Measurements from ENCODE around the gene ERC2.
"Not testable (repeated sequence)": the region's sequence is repeated elsewhere in the genome, so short reads cannot be mapped to it uniquely, and the experiment has no call there.

Gene ERC2

GRCh38 chr3:56304069-56304468 is 164.2 kb downstream of the ERC2 start:
- no peak for DNase-seq

GRCh38 chr3:56303487-56303886 is 164.8 kb downstream of the ERC2 start:
- DNase-seq = no peak

GRCh38 chr3:56302417-56302816 is 165.8 kb downstream of the ERC2 start:
- no peak for DNase-seq

GRCh38 chr3:56297281-56297840 is 170.9 kb downstream of the ERC2 start:
- DNase-seq = no peak

GRCh38 chr3:56296361-56296760 is 171.9 kb downstream of the ERC2 start:
- no peak for DNase-seq

GRCh38 chr3:56295161-56295560 is 173.1 kb downstream of the ERC2 start:
- DNase-seq = no peak

GRCh38 chr3:56294286-56294685 is 174.0 kb downstream of the ERC2 start:
- no peak for DNase-seq

- no peak for DNase-seq
Observed at GRCh38 chr3:56291953-56292352, 176.3 kb downstream of the ERC2 start.

GRCh38 chr3:56291244-56291680 is 177.0 kb downstream of the ERC2 start:
- no peak for DNase-seq

- DNase-seq = no peak
Observed at GRCh38 chr3:56290374-56290773, 177.9 kb downstream of the ERC2 start.

- no peak for DNase-seq
Observed at GRCh38 chr3:56288258-56288657, 180.0 kb downstream of the ERC2 start.

GRCh38 chr3:56282341-56282740 is 185.9 kb downstream of the ERC2 start:
- no peak for DNase-seq

- no peak for DNase-seq
Observed at GRCh38 chr3:56277236-56277635, 191.0 kb downstream of the ERC2 start.

- DNase-seq = no peak
Observed at GRCh38 chr3:56275120-56275519, 193.1 kb downstream of the ERC2 start.

- DNase-seq = no peak
Observed at GRCh38 chr3:56269755-56270535, 198.3 kb downstream of the ERC2 start.

GRCh38 chr3:56268616-56269383 is 199.5 kb downstream of the ERC2 start:
- DNase-seq = no peak

GRCh38 chr3:56261852-56262251 is 206.4 kb downstream of the ERC2 start:
- not testable (repeated sequence) for DNase-seq

GRCh38 chr3:56260262-56260661 is 208.0 kb downstream of the ERC2 start:
- no peak for DNase-seq

GRCh38 chr3:56257826-56258225 is 210.4 kb downstream of the ERC2 start:
- no peak for DNase-seq

- DNase-seq = no peak
Observed at GRCh38 chr3:56254835-56255234, 213.4 kb downstream of the ERC2 start.

- no peak for DNase-seq
Observed at GRCh38 chr3:56253941-56254665, 214.2 kb downstream of the ERC2 start.

- DNase-seq = no peak
Observed at GRCh38 chr3:56251343-56251945, 216.8 kb downstream of the ERC2 start.

- DNase-seq = no peak
Observed at GRCh38 chr3:56248021-56248420, 220.2 kb downstream of the ERC2 start.

Data from CD4-positive, alpha-beta T cell treated with Interleukin-17A for 4 hours (primary cell).